ENCODE measurements around the gene SVEP1.

DNA sequence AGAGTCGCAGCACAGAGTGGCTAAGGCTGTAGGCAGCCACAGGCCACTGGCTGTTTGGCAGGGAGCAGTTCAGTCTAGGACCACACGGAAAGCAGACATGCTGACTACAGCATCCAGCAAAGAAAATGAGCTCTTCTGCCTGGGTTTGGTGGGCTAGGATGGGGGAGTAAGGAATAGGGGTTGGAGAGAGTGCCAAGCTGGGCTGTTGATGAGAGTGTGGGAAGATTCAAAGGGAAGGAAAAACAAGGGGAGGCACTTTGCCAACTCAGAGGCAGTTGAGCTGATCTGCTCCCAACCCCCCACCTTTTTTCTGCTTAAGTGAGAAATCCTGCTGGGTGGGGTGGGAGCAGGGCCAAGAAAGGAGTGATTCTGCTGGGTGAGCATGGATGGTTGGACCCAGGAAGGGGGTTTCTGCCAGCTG is 35.9 kb downstream of the SVEP1 start:
- TF ChIP-seq ZNF777 (tag by site-specific recombination; IDR thresholded peaks at IDR 0.05; ENCODE audit: borderline replicate concordance) (no peak), KLF7 (tag by site-specific recombination; IDR thresholded peaks at IDR 0.05; ENCODE audit: borderline replicate concordance) (no peak), RBAK (tag by site-specific recombination; IDR thresholded peaks at IDR 0.05) (no peak), YY1 (tag by site-specific recombination; IDR thresholded peaks at IDR 0.05) (no peak), ZNF785 (tag by site-specific recombination; IDR thresholded peaks at IDR 0.05) (no peak), ZNF391 (tag by site-specific recombination; IDR thresholded peaks at IDR 0.05; ENCODE audit: borderline replicate concordance, low read depth) (no peak), KLF1 (tag by site-specific recombination; IDR thresholded peaks at IDR 0.05) (no peak), KLF9 (tag by site-specific recombination; IDR thresholded peaks at IDR 0.05; ENCODE audit: low read depth) (no peak), ZNF121 (tag by site-specific recombination; IDR thresholded peaks at IDR 0.05) (no peak), ZNF133 (tag by site-specific recombination; IDR thresholded peaks at IDR 0.05) (no peak), BCL11B (tag by site-specific recombination; IDR thresholded peaks at IDR 0.05; ENCODE audit: low read depth) (no peak), TCF7L2 (IDR thresholded peaks at IDR 0.05; ENCODE audit: borderline replicate concordance, low read depth, low read length) (no peak)
- TF ChIP-seq, protein P1, sequence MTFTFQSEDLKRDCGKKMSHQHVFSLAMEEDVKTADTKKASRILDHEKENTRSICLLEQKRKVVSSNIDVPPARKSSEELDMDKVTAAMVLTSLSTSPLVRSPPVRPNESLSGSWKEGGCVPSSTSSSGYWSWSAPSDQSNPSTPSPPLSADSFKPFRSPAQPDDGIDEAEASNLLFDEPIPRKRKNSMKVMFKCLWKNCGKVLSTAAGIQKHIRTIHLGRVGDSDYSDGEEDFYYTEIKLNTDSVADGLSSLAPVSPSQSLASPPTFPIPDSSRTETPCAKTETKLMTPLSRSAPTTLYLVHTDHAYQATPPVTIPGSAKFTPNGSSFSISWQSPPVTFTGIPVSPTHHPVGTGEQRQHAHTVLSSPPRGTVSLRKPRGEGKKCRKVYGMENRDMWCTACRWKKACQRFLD (tag by site-specific recombination; IDR thresholded peaks at IDR 0.05): no peak
- TF ChIP-seq, protein P2, sequence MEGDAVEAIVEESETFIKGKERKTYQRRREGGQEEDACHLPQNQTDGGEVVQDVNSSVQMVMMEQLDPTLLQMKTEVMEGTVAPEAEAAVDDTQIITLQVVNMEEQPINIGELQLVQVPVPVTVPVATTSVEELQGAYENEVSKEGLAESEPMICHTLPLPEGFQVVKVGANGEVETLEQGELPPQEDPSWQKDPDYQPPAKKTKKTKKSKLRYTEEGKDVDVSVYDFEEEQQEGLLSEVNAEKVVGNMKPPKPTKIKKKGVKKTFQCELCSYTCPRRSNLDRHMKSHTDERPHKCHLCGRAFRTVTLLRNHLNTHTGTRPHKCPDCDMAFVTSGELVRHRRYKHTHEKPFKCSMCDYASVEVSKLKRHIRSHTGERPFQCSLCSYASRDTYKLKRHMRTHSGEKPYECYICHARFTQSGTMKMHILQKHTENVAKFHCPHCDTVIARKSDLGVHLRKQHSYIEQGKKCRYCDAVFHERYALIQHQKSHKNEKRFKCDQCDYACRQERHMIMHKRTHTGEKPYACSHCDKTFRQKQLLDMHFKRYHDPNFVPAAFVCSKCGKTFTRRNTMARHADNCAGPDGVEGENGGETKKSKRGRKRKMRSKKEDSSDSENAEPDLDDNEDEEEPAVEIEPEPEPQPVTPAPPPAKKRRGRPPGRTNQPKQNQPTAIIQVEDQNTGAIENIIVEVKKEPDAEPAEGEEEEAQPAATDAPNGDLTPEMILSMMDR (tag by site-specific recombination; IDR thresholded peaks at IDR 0.05): no peak
